HFFc6 (cell line): ENCODE data around the gene BBS7. TPM values are rescaled to one million over a fixed set of nuclear protein-coding genes. Genes with fewer than 3 reads are reported as not detected.

Experiments
- DNase-seq: peaks from one replicate; pipeline ENCODE4 v3.0.0-alpha.2; 2018
- H3K27ac Mint-ChIP-seq: 2 replicates; pipeline ENCODE4 v1.8.0; 2020; ENCODE audit warnings: mild to moderate bottlenecking, mixed read lengths
- H3K27me3 Mint-ChIP-seq: 2 replicates; pipeline ENCODE4 v1.8.0; 2021; ENCODE audit warnings: mild to moderate bottlenecking, moderate library complexity, mixed read lengths; ENCODE audit not compliant: insufficient read depth
- H3K36me3 Mint-ChIP-seq: 2 replicates; pipeline ENCODE4 v1.8.0; 2021; ENCODE audit warnings: low read depth, mixed read lengths
- H3K4me1 Mint-ChIP-seq: 2 replicates; pipeline ENCODE4 v1.8.0; 2020; ENCODE audit warnings: low read depth, mixed read lengths
- H3K4me3 Mint-ChIP-seq: 2 replicates; pipeline ENCODE4 v1.8.0; 2020; ENCODE audit warnings: mild to moderate bottlenecking, moderate library complexity, mixed read lengths
- H3K9me3 Mint-ChIP-seq: 2 replicates; pipeline ENCODE4 v1.8.0; 2020; ENCODE audit warnings: mild to moderate bottlenecking, mixed read lengths
- total RNA-seq, 6 experiments: library from RNA; stranded (reverse); fragmentation: NEBNext Ultra II Directional; extraction: Animal tissue kit (Norgen Biotek cat#: 25700); gene quantifications; 2 replicates in 1 of 6; 3 replicates in 5 of 6; pipeline ENCODE4 v1.2.3, GENCODE V29; 2021
- TF ChIP-seq, protein P1 (sequence below): fragments of 200-600 bp; sonication (generic); IDR thresholded peaks from 2 replicates; pipeline ENCODE4 v1.5.0; 2021; ENCODE audit warnings: antibody characterized with exemption, mild to moderate bottlenecking

BBS7 gene
- total RNA-seq, 6 experiments from 2014 or later: 20.3 to 30.0 (median 24.0) TPM

DNA sequence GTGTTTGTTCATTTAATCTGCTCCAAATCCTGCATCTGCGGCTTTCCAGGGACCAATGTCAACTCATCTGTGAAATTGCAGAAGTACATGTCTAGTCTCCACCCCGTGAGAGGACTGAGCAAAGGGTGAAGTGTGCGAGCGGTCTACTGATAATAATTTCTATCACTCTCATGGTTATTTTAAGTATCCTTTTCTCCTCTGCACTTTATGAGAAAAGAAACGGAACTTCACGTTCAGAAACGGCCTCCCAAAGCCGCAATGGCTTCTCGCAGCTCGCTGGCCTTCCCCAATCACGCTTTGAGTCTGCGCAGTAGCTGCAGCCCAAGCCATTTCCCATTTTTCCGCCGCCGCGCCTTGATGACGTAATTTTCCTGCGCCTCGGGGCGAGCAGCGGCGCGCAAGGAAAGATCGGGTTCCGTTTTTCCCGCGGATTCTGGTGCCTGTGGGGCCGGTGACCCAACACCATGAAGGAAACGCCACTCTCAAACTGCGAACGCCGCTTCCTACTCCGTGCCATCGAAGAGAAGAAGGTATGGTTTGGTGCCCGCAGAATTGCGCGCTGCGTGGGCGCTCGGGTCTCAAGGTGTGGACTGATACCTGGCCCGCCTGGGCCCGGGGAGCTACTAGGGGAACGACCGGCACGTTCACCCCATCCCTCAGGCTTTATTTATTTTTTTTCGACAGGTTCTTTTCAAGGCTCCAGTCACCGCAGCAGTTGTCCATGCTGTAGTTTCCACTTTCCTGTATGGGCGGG lies 69.1 kb downstream of the BBS7 start, which contains the start of gene EXOSC9:
TSS of gene EXOSC9 (plus strand) at position 363 of the 754 bp plus-strand sequence. CDS start at position 465, 102 bp downstream.
- Mint-ChIP-seq H3K4me1 (peaks cover 57% of the 10 kb centered on the region), H3K9me3 (no peaks in the 10 kb centered on the region), H3K27me3 (peaks cover 3% of the 10 kb centered on the region; the same call in 1 of the 2 replicates), H3K4me3 (peak within 1 kb of the TSS; percentile 96), H3K27ac (peak within 1 kb of the TSS; percentile 91), H3K36me3 (peaks cover 31% of the 10 kb centered on the region)
- TF ChIP-seq, protein P1, sequence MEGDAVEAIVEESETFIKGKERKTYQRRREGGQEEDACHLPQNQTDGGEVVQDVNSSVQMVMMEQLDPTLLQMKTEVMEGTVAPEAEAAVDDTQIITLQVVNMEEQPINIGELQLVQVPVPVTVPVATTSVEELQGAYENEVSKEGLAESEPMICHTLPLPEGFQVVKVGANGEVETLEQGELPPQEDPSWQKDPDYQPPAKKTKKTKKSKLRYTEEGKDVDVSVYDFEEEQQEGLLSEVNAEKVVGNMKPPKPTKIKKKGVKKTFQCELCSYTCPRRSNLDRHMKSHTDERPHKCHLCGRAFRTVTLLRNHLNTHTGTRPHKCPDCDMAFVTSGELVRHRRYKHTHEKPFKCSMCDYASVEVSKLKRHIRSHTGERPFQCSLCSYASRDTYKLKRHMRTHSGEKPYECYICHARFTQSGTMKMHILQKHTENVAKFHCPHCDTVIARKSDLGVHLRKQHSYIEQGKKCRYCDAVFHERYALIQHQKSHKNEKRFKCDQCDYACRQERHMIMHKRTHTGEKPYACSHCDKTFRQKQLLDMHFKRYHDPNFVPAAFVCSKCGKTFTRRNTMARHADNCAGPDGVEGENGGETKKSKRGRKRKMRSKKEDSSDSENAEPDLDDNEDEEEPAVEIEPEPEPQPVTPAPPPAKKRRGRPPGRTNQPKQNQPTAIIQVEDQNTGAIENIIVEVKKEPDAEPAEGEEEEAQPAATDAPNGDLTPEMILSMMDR: no peak
- DNase-seq: peak; percentile 94

DNA sequence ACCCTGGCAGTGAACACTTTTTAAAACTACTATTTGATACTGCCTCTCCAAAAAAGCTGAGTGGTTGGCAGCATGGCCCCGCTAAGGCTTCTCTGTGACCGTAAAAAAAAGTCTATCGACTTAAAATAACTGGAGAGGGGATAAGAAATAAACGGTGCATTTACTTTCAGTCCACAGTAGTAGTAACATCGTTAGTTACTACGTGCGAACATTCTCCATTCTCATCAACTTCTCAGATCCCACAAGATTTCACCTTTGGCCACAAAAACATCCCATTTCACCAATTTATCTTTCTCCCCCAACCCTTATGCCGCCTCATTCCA lies 69.7 kb downstream of the BBS7 start:
- DNase-seq: no peak
- Mint-ChIP-seq H3K4me1 (peaks cover 62% of the 10 kb centered on the region), H3K27ac (peak overlapping the region; percentile 91), H3K36me3 (peaks cover 30% of the 10 kb centered on the region), H3K4me3 (peak overlapping the region; percentile 96), H3K27me3 (peaks cover 3% of the 10 kb centered on the region; the same call in 1 of the 2 replicates), H3K9me3 (no peaks in the 10 kb centered on the region)
- TF ChIP-seq, protein P1: no peak

DNA sequence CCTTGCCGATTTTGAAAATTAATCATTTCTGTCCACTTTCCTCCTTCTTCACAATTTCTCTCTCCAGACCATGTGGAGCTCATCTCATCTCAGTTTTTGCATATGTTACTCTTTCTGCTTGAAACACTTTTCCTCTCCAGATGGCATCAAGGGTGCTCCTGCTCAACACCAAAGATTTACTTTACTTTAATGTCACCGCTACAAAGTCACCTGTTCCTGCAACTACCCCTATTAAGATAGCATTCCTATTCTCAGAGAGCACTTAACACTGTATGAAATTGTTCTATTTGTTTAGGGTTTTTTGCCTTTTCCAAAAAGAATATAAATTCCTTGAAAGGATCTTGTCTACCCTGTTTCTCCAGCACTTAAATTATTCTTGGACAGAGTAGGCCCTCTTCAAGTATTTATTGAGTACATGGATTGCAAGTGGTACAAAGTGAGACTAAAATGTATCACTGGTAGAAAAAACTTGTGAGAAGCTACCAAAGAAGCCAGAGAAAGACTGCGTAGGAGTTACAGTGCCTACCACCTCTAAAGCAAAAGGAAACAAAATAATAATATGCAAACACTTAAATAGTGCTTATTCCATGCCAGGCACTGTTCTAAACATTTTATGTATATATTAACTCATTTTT lies 70.3 kb downstream of the BBS7 start:
- H3K4me3 Mint-ChIP-seq: no peak overlapping the region; the same call in 1 of the 2 replicates
- peaks cover 3% of the 10 kb centered on the region; the same call in 1 of the 2 replicates for H3K27me3 Mint-ChIP-seq
- TF ChIP-seq, protein P1: no peak
- peak overlapping the region; percentile 10; the same call in 1 of the 2 replicates for H3K27ac Mint-ChIP-seq
- no peaks in the 10 kb centered on the region for H3K9me3 Mint-ChIP-seq
- peaks cover 62% of the 10 kb centered on the region for H3K4me1 Mint-ChIP-seq
- no peak for DNase-seq
- H3K36me3 Mint-ChIP-seq: peaks cover 25% of the 10 kb centered on the region

DNA sequence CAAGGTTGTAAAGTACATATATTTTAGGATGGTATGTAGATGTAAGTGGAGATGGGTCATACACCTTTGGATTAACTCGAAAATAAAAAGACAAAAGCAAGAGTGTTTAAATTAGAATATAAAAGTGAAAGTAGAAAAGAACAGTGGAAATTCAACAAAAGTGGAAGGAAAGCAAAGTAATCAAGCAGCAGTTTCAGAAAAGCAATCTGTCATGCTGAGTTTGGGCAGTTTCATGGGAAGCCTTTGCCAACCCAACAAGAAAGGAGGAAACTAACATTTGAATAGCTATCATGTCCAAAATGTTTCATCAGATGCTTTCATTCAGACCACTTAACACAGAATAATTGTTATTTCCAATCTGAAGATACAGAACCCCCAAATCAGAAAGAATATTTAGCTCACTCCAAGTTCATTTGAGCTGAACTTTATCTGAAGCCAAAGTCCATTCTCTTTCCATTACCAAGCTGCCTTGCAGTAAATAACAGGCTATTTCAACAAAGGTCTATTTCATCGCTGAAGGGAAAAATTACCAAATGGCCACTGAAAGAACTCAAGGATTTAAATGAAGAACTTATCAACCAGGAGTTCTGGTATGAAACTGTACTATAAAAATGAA lies 71.0 kb downstream of the BBS7 start:
- peaks cover 63% of the 10 kb centered on the region for H3K4me1 Mint-ChIP-seq
- peak overlapping the region; percentile 10; the same call in 1 of the 2 replicates for H3K27ac Mint-ChIP-seq
- H3K36me3 Mint-ChIP-seq: peaks cover 18% of the 10 kb centered on the region
- DNase-seq: no peak
- H3K9me3 Mint-ChIP-seq: no peaks in the 10 kb centered on the region
- TF ChIP-seq, protein P1: no peak
- H3K4me3 Mint-ChIP-seq: peak overlapping the region; percentile 1; the same call in 1 of the 2 replicates
- H3K27me3 Mint-ChIP-seq: peaks cover 3% of the 10 kb centered on the region; the same call in 1 of the 2 replicates

DNA sequence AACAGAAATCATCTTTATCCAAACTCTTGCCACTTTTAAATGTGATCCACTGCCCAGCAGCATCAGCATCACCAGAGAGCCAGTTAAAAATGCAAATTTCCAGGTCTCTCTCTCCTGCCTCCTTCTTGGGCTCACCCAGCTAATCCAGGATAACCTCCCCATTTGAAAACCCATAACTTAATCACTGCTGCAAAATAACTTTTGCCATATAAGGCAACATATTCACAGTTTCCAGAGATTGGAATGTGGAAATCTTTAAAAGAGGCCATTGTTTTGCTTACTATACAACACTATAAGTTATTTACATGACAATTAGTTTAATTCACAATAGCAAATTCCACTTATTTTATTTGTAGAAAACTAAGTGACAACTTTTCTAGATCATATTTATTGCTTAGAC lies 74.0 kb downstream of the BBS7 start:
- 0 out of 2 replicates have a peak, but pooled peaks cover 3% of the 10 kb centered on the region for H3K27me3 Mint-ChIP-seq
- H3K27ac Mint-ChIP-seq: no peak overlapping the region
- DNase-seq: no peak
- H3K9me3 Mint-ChIP-seq: no peaks in the 10 kb centered on the region
- peaks cover 67% of the 10 kb centered on the region for H3K4me1 Mint-ChIP-seq
- peaks cover under 1% of the 10 kb centered on the region for H3K36me3 Mint-ChIP-seq
- TF ChIP-seq, protein P1: no peak
- H3K4me3 Mint-ChIP-seq: no peak overlapping the region
